Liver (tissue), 9 donors: ENCODE data around the gene AK1. TPM values are rescaled to one million over a fixed set of nuclear protein-coding genes. Genes with fewer than 3 reads are reported as not detected.
"Not testable (repeated sequence)": the region's sequence is repeated elsewhere in the genome, so short reads cannot be mapped to it uniquely, and the experiment has no call there.

Source experiments
- DNase-seq: peaks from one replicate; pipeline ENCODE4 v3.0.0-alpha.2; 2017; ENCODE audit warnings: low spot score
- H3K27ac ChIP-seq, 2 donors: one replicate each; pipeline ENCODE4 v1.7.0; 2013; ENCODE audit warnings: inconsistent platforms in 2 of 2, low read length in 2 of 2, control low read depth in 1 of 2, low read depth in 1 of 2, mild to moderate bottlenecking in 1 of 2
- H3K27me3 ChIP-seq, 4 donors: one replicate each; pipeline versions ENCODE4 v1.6.1 to v1.7.0; 2013; ENCODE audit warnings: low read length in 3 of 4, inconsistent platforms in 1 of 4, mild to moderate bottlenecking in 1 of 4, moderate library complexity in 1 of 4; ENCODE audit not compliant: control insufficient read depth in 4 of 4, insufficient read depth in 4 of 4
- H3K36me3 ChIP-seq, 4 donors: one replicate each; pipeline versions ENCODE4 v1.6.1 to v1.7.0; 2013; ENCODE audit warnings: low read length in 3 of 4, mild to moderate bottlenecking in 3 of 4, low read depth in 1 of 4, moderate library complexity in 1 of 4; ENCODE audit not compliant: control insufficient read depth in 4 of 4, insufficient read depth in 3 of 4
- H3K4me1 ChIP-seq, 4 donors: one replicate each; pipeline versions ENCODE4 v1.6.1 to v1.7.0; 2013; ENCODE audit warnings: low read length in 3 of 4, mild to moderate bottlenecking in 3 of 4, moderate library complexity in 1 of 4; ENCODE audit not compliant: control insufficient read depth in 4 of 4, insufficient read depth in 4 of 4
- H3K4me3 ChIP-seq, 3 donors: one replicate each; pipeline versions ENCODE4 v1.6.1 to v1.7.0; 2013; ENCODE audit warnings: low read length in 3 of 3, control low read depth in 1 of 3, low read depth in 1 of 3, mild to moderate bottlenecking in 1 of 3
- H3K9ac ChIP-seq, 2 donors: one replicate each; pipeline ENCODE4 v1.7.0; 2013; ENCODE audit warnings: low read length in 2 of 2, mild to moderate bottlenecking in 2 of 2, moderate library complexity in 2 of 2, control low read depth in 1 of 2, low read depth in 1 of 2
- H3K9me3 ChIP-seq, 4 donors: one replicate each; pipeline versions ENCODE4 v1.6.1 to v1.7.0; 2013; ENCODE audit warnings: low read length in 3 of 4; ENCODE audit not compliant: control insufficient read depth in 4 of 4
- ATF3 ChIP-seq: IDR thresholded peaks from 2 replicates; pipeline ENCODE4 v1.6.1; 2016; ENCODE audit warnings: antibody characterized with exemption
- CTCF ChIP-seq: fragments of 150-350 bp; IDR thresholded peaks from 2 replicates; pipeline ENCODE4 v1.5.1; 2017; ENCODE audit warnings: improper control_type of control experiment, low read depth, low read length; ENCODE audit not compliant: missing input control
- EGR1 ChIP-seq, 2 donors: IDR thresholded peaks; 2 replicates each; pipeline ENCODE4 v1.6.1; 2016 to 2018; ENCODE audit warnings: antibody characterized with exemption in 2 of 2, low read depth in 2 of 2
- FOXA1 ChIP-seq: IDR thresholded peaks from 2 replicates; pipeline ENCODE4 v1.6.1; 2016; ENCODE audit warnings: antibody characterized with exemption
- FOXA2 ChIP-seq: IDR thresholded peaks from 2 replicates; pipeline ENCODE4 v1.6.1; 2016; ENCODE audit warnings: antibody characterized with exemption
- GABPA ChIP-seq, 2 donors: IDR thresholded peaks in 1 of 2; conservative IDR thresholded peaks in 1 of 2; 2 replicates each; pipeline ENCODE4 v1.6.1; 2016; ENCODE audit warnings: antibody characterized with exemption in 2 of 2, mild to moderate bottlenecking in 1 of 2, moderate library complexity in 1 of 2
- HNF4A ChIP-seq, 2 donors: conservative IDR thresholded peaks; 2 replicates each; pipeline ENCODE4 v1.6.1; 2016; ENCODE audit warnings: antibody characterized with exemption in 2 of 2, mild to moderate bottlenecking in 2 of 2
- JUND ChIP-seq, 2 donors: IDR thresholded peaks; 2 replicates each; pipeline ENCODE4 v1.6.1; 2016; ENCODE audit warnings: antibody characterized with exemption in 2 of 2
- MAX ChIP-seq: IDR thresholded peaks from 2 replicates; pipeline ENCODE4 v1.6.1; 2016; ENCODE audit warnings: antibody characterized with exemption
- NR2F2 ChIP-seq: IDR thresholded peaks from 2 replicates; pipeline ENCODE4 v1.6.1; 2016; ENCODE audit warnings: antibody characterized with exemption
- RAD21 ChIP-seq, 2 donors: IDR thresholded peaks; 2 replicates each; pipeline ENCODE4 v1.6.1; 2016; ENCODE audit warnings: antibody characterized with exemption in 2 of 2, mild to moderate bottlenecking in 2 of 2
- REST ChIP-seq: IDR thresholded peaks from 2 replicates; pipeline ENCODE4 v1.6.1; 2016; ENCODE audit warnings: antibody characterized with exemption, mild to moderate bottlenecking
- RXRA ChIP-seq, 2 donors: IDR thresholded peaks; 2 replicates each; pipeline ENCODE4 v1.6.1; 2017 to 2018; ENCODE audit warnings: antibody characterized with exemption in 2 of 2, mild to moderate bottlenecking in 1 of 2
- YY1 ChIP-seq: IDR thresholded peaks from 2 replicates; pipeline ENCODE4 v1.6.1; 2016; ENCODE audit warnings: antibody characterized with exemption, mild to moderate bottlenecking
- ZBTB33 ChIP-seq: IDR thresholded peaks from 2 replicates; pipeline ENCODE4 v1.6.1; 2016; ENCODE audit warnings: antibody characterized with exemption
- WGBS: extraction: QIAGEN DNeasy Blood & Tissue Kit; methylation state at CpG from one replicate; pipeline ENCODE4 v1.1.7; 2013; 5-methylcytosine and 5-hydroxymethylcytosine counted together
- polyA plus RNA-seq, 2 donors: library from polyadenylated mRNA; stranded (reverse) in 1 of 2; unstranded in 1 of 2; fragments of 200-250 nt in 1 of 2; fragments of >200 nt in 1 of 2; fragmentation: Nextera tagmentation in 1 of 2; extraction: Ambion mirVana in 1 of 2; gene quantifications; one replicate each; pipeline versions ENCODE4 v1.2.1 to v1.2.3, GENCODE V29; 2013 to 2015
- total RNA-seq, 2 donors: library from RNA; depleted of rRNA; stranded (reverse); fragments of >200 nt; gene quantifications; one replicate each; pipeline ENCODE4 v1.2.3, GENCODE V29; 2014
- donor health status: healthy.
- donor health status: healthy.
- donor health status: healthy.
- donor health status: healthy.
- donor health status: healthy.

Gene AK1
- total and polyA plus RNA-seq, 4 donors = 10.6 to 78.3 (median 29.6) TPM

GRCh38 chr9:127837346-127837745 lies 40.1 kb downstream of the AK1 start:
- Histone ChIP-seq H3K4me3 (no peak overlapping the region), H3K27me3 (no peaks in the 10 kb centered on the region), H3K9me3 (no peaks in the 10 kb centered on the region), H3K9ac (no peak overlapping the region), H3K36me3 (no peaks in the 10 kb centered on the region), H3K4me1 (peaks cover 13 to 23% (median 15%) of the 10 kb centered on the region in 4 donors), H3K27ac (peak overlapping the region in 1 of 2 donors; percentile 91)
- TF ChIP-seq FOXA2 = no peak
- no peak for DNase-seq
- 76% methylated on average over 4 of the region's 4 CpGs for WGBS

GRCh38 chr9:127836561-127836960 lies 40.9 kb downstream of the AK1 start:
- Histone ChIP-seq H3K27ac (peak overlapping the region; percentile 38 to 91), H3K4me1 (peaks cover 13 to 23% (median 15%) of the 10 kb centered on the region in 4 donors)
- DNase-seq, H3K27me3 ChIP-seq, H3K9me3 ChIP-seq, H3K36me3 ChIP-seq, H3K4me3 ChIP-seq, H3K9ac ChIP-seq: not testable (repeated sequence)
- WGBS = 80% methylated on average over 3 of the region's 3 CpGs

GRCh38 chr9:127835991-127836516 lies 41.4 kb downstream of the AK1 start:
- H3K4me3 ChIP-seq = no peak overlapping the region
- no peak for DNase-seq
- no peak overlapping the region for H3K9ac ChIP-seq
- no peaks in the 10 kb centered on the region for H3K36me3 ChIP-seq
- no peaks in the 10 kb centered on the region for H3K9me3 ChIP-seq
- 74% methylated on average over 17 of the region's 17 CpGs for WGBS
- TF ChIP-seq ZBTB33 = no peak
- no peak for TF ChIP-seq FOXA2
- TF ChIP-seq MAX = no peak
- no peak for TF ChIP-seq GABPA (IDR thresholded peaks at IDR 0.05 in 1 of 2, conservative IDR thresholded peaks at IDR 0.05 in 1 of 2)
- TF ChIP-seq JUND (IDR thresholded peaks at IDR 0.05) = no peak
- no peak for TF ChIP-seq EGR1 (IDR thresholded peaks at IDR 0.05; ENCODE audit: low read depth in 2 of 2)
- TF ChIP-seq RAD21 (IDR thresholded peaks at IDR 0.05) = no peak
- no peak for TF ChIP-seq YY1
- TF ChIP-seq RXRA (IDR thresholded peaks at IDR 0.05) = no peak
- no peak for TF ChIP-seq HNF4A (conservative IDR thresholded peaks at IDR 0.05)
- TF ChIP-seq NR2F2 = no peak
- TF ChIP-seq FOXA1 = no peak
- TF ChIP-seq REST = no peak
- no peak for TF ChIP-seq CTCF
- no peak for TF ChIP-seq ATF3
- H3K27me3 ChIP-seq = no peaks in the 10 kb centered on the region
- peaks cover 13 to 21% (median 15%) of the 10 kb centered on the region in 4 donors for H3K4me1 ChIP-seq
- H3K27ac ChIP-seq = peak overlapping the region; percentile 66 to 91
